HCT116 (cell line): ENCODE data around the gene SYTL5.

Experiments
- ATF3 ChIP-seq: IDR thresholded peaks from 2 replicates; pipeline ENCODE4 v1.6.1; 2012
- CEBPB ChIP-seq: IDR thresholded peaks from 2 replicates; pipeline ENCODE4 v1.6.1; 2012; ENCODE audit warnings: low read depth
- CTCF ChIP-seq, 3 experiments: fragments of 200-600 bp in 1 of 3; sonication (generic) in 1 of 3; IDR thresholded peaks in 2 of 3; conservative IDR thresholded peaks in 1 of 3; 2 replicates each; pipeline ENCODE4 v1.5.1; 2012 to 2017; ENCODE audit warnings: low read depth in 2 of 3, low read length in 2 of 3, antibody characterized with exemption in 1 of 3, borderline replicate concordance in 1 of 3, control low read depth in 1 of 3, mild to moderate bottlenecking in 1 of 3, mixed read lengths in 1 of 3, mixed run types in 1 of 3, moderate library complexity in 1 of 3; ENCODE audit not compliant: insufficient read depth in 1 of 3
- EZH2 ChIP-seq: fragments of 200-600 bp; sonication (generic); IDR thresholded peaks from 2 replicates; pipeline ENCODE4 v1.6.1; 2017; ENCODE audit warnings: antibody characterized with exemption, mixed run types
- EZH2phosphoT487 ChIP-seq: fragments of 200-600 bp; IDR thresholded peaks from 2 replicates; pipeline ENCODE4 v1.6.1; 2018; ENCODE audit warnings: antibody characterized with exemption, borderline replicate concordance
- JUND ChIP-seq: IDR thresholded peaks from 2 replicates; pipeline ENCODE4 v1.6.1; 2012
- MAX ChIP-seq: IDR thresholded peaks from 2 replicates; pipeline ENCODE4 v1.6.1; 2012
- POLR2A ChIP-seq: IDR thresholded peaks from 2 replicates; pipeline ENCODE4 v1.7.0; 2011; ENCODE audit warnings: borderline replicate concordance; ENCODE audit not compliant: insufficient read depth, insufficient read length; ENCODE audit errors: extremely low read depth
- POLR2AphosphoS5 ChIP-seq: IDR thresholded peaks from 2 replicates; pipeline ENCODE4 v1.6.1; 2011; ENCODE audit warnings: mild to moderate bottlenecking, low read depth, low read length, moderate library complexity
- SP1 ChIP-seq: IDR thresholded peaks from 2 replicates; pipeline ENCODE4 v1.6.1; 2012; ENCODE audit warnings: low read depth
- ZNF274 ChIP-seq: fragments of 200-500 bp; sonication (Bioruptor generic); IDR thresholded peaks from 2 replicates; pipeline ENCODE4 v1.6.1; 2014; ENCODE audit warnings: mild to moderate bottlenecking, low read depth, low read length, inconsistent platforms
- TF ChIP-seq, protein P1 (sequence below): IDR thresholded peaks from 2 replicates; pipeline ENCODE4 v1.6.1; 2011; ENCODE audit warnings: mild to moderate bottlenecking, low read length, moderate library complexity; ENCODE audit not compliant: insufficient replicate concordance; ENCODE audit errors: extremely low read depth
- TF ChIP-seq, protein P2 (sequence below): IDR thresholded peaks from 2 replicates; pipeline ENCODE4 v1.6.1; 2012; ENCODE audit warnings: low read depth

GRCh38 chrX:38109042-38109898 is 102.9 kb downstream of the SYTL5 start:
- no peak for TF ChIP-seq POLR2A
- TF ChIP-seq, protein P1, sequence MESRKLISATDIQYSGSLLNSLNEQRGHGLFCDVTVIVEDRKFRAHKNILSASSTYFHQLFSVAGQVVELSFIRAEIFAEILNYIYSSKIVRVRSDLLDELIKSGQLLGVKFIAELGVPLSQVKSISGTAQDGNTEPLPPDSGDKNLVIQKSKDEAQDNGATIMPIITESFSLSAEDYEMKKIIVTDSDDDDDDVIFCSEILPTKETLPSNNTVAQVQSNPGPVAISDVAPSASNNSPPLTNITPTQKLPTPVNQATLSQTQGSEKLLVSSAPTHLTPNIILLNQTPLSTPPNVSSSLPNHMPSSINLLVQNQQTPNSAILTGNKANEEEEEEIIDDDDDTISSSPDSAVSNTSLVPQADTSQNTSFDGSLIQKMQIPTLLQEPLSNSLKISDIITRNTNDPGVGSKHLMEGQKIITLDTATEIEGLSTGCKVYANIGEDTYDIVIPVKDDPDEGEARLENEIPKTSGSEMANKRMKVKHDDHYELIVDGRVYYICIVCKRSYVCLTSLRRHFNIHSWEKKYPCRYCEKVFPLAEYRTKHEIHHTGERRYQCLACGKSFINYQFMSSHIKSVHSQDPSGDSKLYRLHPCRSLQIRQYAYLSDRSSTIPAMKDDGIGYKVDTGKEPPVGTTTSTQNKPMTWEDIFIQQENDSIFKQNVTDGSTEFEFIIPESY: no peak
- TF ChIP-seq ZNF274: no peak
- no peak for TF ChIP-seq CEBPB
- no peak for TF ChIP-seq MAX
- TF ChIP-seq CTCF (IDR thresholded peaks at IDR 0.05 in 2 of 3, conservative IDR thresholded peaks at IDR 0.05 in 1 of 3; ENCODE audit: borderline replicate concordance in 1 of 3, insufficient read depth in 1 of 3, low read depth in 2 of 3, low read length in 2 of 3): no peak
- TF ChIP-seq, protein P2, sequence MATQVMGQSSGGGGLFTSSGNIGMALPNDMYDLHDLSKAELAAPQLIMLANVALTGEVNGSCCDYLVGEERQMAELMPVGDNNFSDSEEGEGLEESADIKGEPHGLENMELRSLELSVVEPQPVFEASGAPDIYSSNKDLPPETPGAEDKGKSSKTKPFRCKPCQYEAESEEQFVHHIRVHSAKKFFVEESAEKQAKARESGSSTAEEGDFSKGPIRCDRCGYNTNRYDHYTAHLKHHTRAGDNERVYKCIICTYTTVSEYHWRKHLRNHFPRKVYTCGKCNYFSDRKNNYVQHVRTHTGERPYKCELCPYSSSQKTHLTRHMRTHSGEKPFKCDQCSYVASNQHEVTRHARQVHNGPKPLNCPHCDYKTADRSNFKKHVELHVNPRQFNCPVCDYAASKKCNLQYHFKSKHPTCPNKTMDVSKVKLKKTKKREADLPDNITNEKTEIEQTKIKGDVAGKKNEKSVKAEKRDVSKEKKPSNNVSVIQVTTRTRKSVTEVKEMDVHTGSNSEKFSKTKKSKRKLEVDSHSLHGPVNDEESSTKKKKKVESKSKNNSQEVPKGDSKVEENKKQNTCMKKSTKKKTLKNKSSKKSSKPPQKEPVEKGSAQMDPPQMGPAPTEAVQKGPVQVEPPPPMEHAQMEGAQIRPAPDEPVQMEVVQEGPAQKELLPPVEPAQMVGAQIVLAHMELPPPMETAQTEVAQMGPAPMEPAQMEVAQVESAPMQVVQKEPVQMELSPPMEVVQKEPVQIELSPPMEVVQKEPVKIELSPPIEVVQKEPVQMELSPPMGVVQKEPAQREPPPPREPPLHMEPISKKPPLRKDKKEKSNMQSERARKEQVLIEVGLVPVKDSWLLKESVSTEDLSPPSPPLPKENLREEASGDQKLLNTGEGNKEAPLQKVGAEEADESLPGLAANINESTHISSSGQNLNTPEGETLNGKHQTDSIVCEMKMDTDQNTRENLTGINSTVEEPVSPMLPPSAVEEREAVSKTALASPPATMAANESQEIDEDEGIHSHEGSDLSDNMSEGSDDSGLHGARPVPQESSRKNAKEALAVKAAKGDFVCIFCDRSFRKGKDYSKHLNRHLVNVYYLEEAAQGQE: no peak
- TF ChIP-seq POLR2AphosphoS5: no peak
- TF ChIP-seq ATF3: no peak
- no peak for TF ChIP-seq SP1
- TF ChIP-seq JUND: no peak
- no peak for TF ChIP-seq EZH2phosphoT487
- no peak for TF ChIP-seq EZH2
